ENCODE results near the gene TRMT1L. TPM values are rescaled to one million over a fixed set of nuclear protein-coding genes. Genes with fewer than 3 reads are reported as not detected.

The TRMT1L gene
- total RNA-seq, 1 experiment from 2014 or later = 19.5 TPM

- in situ Hi-C loops (cut with HindIII; ENCODE audit: low pct_unique_long_range_greater_than_20kb, low sequenced_read_pairs) = no loop called here
Measured at GRCh38 chr1:185070051-185070450, 86.7 kb downstream of the TRMT1L start.

GRCh38 chr1:185069202-185069772 is 87.5 kb downstream of the TRMT1L start:
- Histone ChIP-seq H3K4me3 (ENCODE audit: low read depth in 2 of 2, low read length in 2 of 2) (no peak overlapping the region), H3K4me1 (ENCODE audit: control insufficient read depth, insufficient read depth, low read length) (no peaks in the 10 kb centered on the region), H3K27me3 (ENCODE audit: control insufficient read depth, insufficient read depth, low read length) (no peaks in the 10 kb centered on the region), H3K9me3 (ENCODE audit: control insufficient read depth, insufficient read depth, low read depth, low read length) (no peaks in the 10 kb centered on the region), H3K36me3 (ENCODE audit: control insufficient read depth, insufficient read depth, low read length) (no peaks in the 10 kb centered on the region), H3K27ac (ENCODE audit: low read length) (no peak overlapping the region)
- BruUV-seq (replicated peaks) = no TSS peak
- DNase-seq (ENCODE audit: low read depth, low spot score) = no peak
- intact Hi-C loops (cut with micrococcal nuclease; ENCODE audit: unreplicated experiment) (no loop called here), in situ Hi-C loops (cut with HindIII; ENCODE audit: low pct_unique_long_range_greater_than_20kb, low sequenced_read_pairs) (no loop called here)
- POLR2A ChIA-PET = no interaction called here
- TF ChIP-seq CTCF (IDR thresholded peaks at IDR 0.05) (no peak), SIN3A (IDR thresholded peaks at IDR 0.05; ENCODE audit: borderline replicate concordance, insufficient read depth, low read depth, low read length) (no peak), TCF7L2 (IDR thresholded peaks at IDR 0.05; ENCODE audit: low read depth, low read length) (no peak), REST (IDR thresholded peaks at IDR 0.05; ENCODE audit: insufficient read depth in 1 of 2, low read depth in 2 of 2, low read length in 1 of 2) (no peak)
- CTCF ChIA-PET = no interaction called here
- no peak for ATAC-seq

More at GRCh38 chr1:185070051-185070450, 86.7 kb downstream of the TRMT1L start:
- TF ChIP-seq SIN3A (IDR thresholded peaks at IDR 0.05; ENCODE audit: borderline replicate concordance, insufficient read depth, low read depth, low read length) (no peak), TCF7L2 (IDR thresholded peaks at IDR 0.05; ENCODE audit: low read depth, low read length) (no peak), CTCF (IDR thresholded peaks at IDR 0.05) (no peak), REST (IDR thresholded peaks at IDR 0.05; ENCODE audit: insufficient read depth in 1 of 2, low read depth in 2 of 2, low read length in 1 of 2) (no peak), POLR2AphosphoS5 (IDR thresholded peaks at IDR 0.05; ENCODE audit: low read depth, low read length) (no peak)
- Histone ChIP-seq H3K27me3 (ENCODE audit: control insufficient read depth, insufficient read depth, low read length) (no peaks in the 10 kb centered on the region), H3K27ac (ENCODE audit: low read length) (no peak overlapping the region), H3K4me3 (ENCODE audit: low read depth in 2 of 2, low read length in 2 of 2) (no peak overlapping the region), H3K9me3 (ENCODE audit: control insufficient read depth, insufficient read depth, low read depth, low read length) (no peaks in the 10 kb centered on the region), H3K36me3 (ENCODE audit: control insufficient read depth, insufficient read depth, low read length) (no peaks in the 10 kb centered on the region), H3K4me1 (ENCODE audit: control insufficient read depth, insufficient read depth, low read length) (no peaks in the 10 kb centered on the region)
- ATAC-seq (no peak), DNase-seq (ENCODE audit: low read depth, low spot score) (no peak)
- BruUV-seq (replicated peaks) = no TSS peak
- ChIA-PET CTCF (no interaction called here), POLR2A (no interaction called here)
- intact Hi-C loops (cut with micrococcal nuclease; ENCODE audit: unreplicated experiment) = no loop called here
